ENCODE data around the gene ZDHHC14.

The ZDHHC14 gene

GRCh38 chr6:157665180-157665579 is 284.2 kb downstream of the ZDHHC14 start:
- Histone ChIP-seq H3K4me3 (replicated peaks; ENCODE audit: insufficient read depth, low read length) (no peak overlapping the region), H3K27me3 (ENCODE audit: insufficient read depth, poor library complexity, severe bottlenecking) (no peaks in the 10 kb centered on the region), H3K27ac (replicated peaks) (no peak overlapping the region)
- TF ChIP-seq GABPA (IDR thresholded peaks at IDR 0.05; ENCODE audit: low read depth) (no peak), REST (IDR thresholded peaks at IDR 0.05; ENCODE audit: insufficient replicate concordance, low read depth) (no peak), POLR2AphosphoS5 (IDR thresholded peaks at IDR 0.05; ENCODE audit: low read depth) (no peak), SPI1 (IDR thresholded peaks at IDR 0.05; ENCODE audit: borderline replicate concordance, low read depth) (no peak), CTCF (IDR thresholded peaks at IDR 0.05; ENCODE audit: insufficient read depth, low read length) (no peak)
- DNase-seq (ENCODE audit: low read depth in 1 of 2, low spot score in 1 of 2) = no peak

- Histone ChIP-seq H3K27ac (replicated peaks) (0 out of 2 replicates have a peak overlapping the region, but pooled peaks have one; percentile 0), H3K4me3 (replicated peaks; ENCODE audit: insufficient read depth, low read length) (no peak overlapping the region), H3K27me3 (ENCODE audit: insufficient read depth, poor library complexity, severe bottlenecking) (no peaks in the 10 kb centered on the region)
- no peak for DNase-seq (ENCODE audit: low read depth in 1 of 2, low spot score in 1 of 2)
- TF ChIP-seq CTCF (IDR thresholded peaks at IDR 0.05; ENCODE audit: insufficient read depth, low read length) = no peak
- TF ChIP-seq REST (IDR thresholded peaks at IDR 0.05; ENCODE audit: insufficient replicate concordance, low read depth) = no peak
- no peak for TF ChIP-seq GABPA (IDR thresholded peaks at IDR 0.05; ENCODE audit: low read depth)
- no peak for TF ChIP-seq SPI1 (IDR thresholded peaks at IDR 0.05; ENCODE audit: borderline replicate concordance, low read depth)
- no peak for TF ChIP-seq POLR2AphosphoS5 (IDR thresholded peaks at IDR 0.05; ENCODE audit: low read depth)
Measured at GRCh38 chr6:157666729-157667128, 285.7 kb downstream of the ZDHHC14 start.

- DNase-seq (ENCODE audit: low read depth in 1 of 2, low spot score in 1 of 2) = peak; percentile 40 to 78
- H3K27ac ChIP-seq (replicated peaks) = peak overlapping the region; percentile 68
Measured at GRCh38 chr6:157667211-157668008, 286.4 kb downstream of the ZDHHC14 start.

More at GRCh38 chr6:157667211-157668008, 286.4 kb downstream of the ZDHHC14 start:
- TF ChIP-seq REST (IDR thresholded peaks at IDR 0.05; ENCODE audit: insufficient replicate concordance, low read depth) = no peak
- TF ChIP-seq CTCF (IDR thresholded peaks at IDR 0.05; ENCODE audit: insufficient read depth, low read length) = peak; percentile 49
- peak; percentile 92 for TF ChIP-seq SPI1 (IDR thresholded peaks at IDR 0.05; ENCODE audit: borderline replicate concordance, low read depth)
- no peak for TF ChIP-seq GABPA (IDR thresholded peaks at IDR 0.05; ENCODE audit: low read depth)
- no peak for TF ChIP-seq POLR2AphosphoS5 (IDR thresholded peaks at IDR 0.05; ENCODE audit: low read depth)
- Histone ChIP-seq H3K27me3 (ENCODE audit: insufficient read depth, poor library complexity, severe bottlenecking) (no peaks in the 10 kb centered on the region), H3K4me3 (replicated peaks; ENCODE audit: insufficient read depth, low read length) (no peak overlapping the region)
